GM19043 (cell line): ENCODE results near the gene BLOC1S5.
A peak's percentile ranks its signal among the peaks of the same experiment; 100 is the strongest.

Experiments used
- ATAC-seq: cut with Tn5 transposase; IDR thresholded peaks from one replicate; pipeline ENCODE4 v1.9.1; 2021; ENCODE audit warnings: low read depth; ENCODE audit not compliant: unreplicated experiment

BLOC1S5 gene

DNA sequence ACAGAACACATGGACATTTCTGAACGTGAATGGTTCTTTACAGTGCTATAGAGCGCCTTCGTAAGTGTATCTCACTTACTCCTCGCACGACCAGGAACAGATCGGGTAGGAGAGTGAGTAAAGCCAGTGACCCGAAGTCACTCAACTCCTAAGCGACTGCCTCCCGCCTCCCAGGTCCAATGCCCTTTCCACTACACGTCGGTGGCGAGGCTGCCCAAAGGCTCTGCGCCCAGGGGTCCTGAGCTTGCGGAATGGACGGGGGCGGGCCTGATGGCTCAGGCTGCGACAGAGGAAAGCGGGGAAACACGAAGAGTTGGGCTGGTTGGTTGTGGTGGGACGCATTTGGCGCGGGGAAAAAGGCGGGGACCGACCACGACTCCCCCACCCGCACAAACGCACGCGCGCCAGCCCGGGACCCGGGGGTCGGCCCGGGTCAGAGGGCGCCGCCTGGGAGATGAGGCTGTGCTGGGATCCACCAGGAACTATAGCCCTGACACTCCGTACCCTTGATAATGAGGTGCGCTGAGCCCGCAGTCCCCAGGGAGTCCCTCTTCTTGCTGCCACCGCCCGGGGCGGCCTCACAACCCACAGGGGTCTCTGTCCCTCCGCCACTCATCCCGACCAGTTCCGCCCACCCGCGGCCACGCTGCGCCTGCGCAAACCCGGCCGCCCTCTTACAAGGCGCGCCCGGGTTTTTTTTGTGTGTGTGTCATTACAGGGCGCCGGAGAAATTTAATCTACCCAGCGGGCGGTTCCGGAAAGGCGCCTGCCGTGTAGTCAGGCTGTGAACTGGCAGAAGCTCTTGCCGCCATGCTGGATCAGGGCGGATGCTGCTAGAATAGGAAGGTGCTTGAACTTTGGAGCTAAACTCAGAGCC is at the start of gene BLOC1S5:
Gene BLOC1S5, minus strand, starts transcription at position 629 of the 877 bp plus-strand sequence. Its CDS starts 13 bp downstream, at position 616.
- peak; percentile 89 for ATAC-seq

DNA sequence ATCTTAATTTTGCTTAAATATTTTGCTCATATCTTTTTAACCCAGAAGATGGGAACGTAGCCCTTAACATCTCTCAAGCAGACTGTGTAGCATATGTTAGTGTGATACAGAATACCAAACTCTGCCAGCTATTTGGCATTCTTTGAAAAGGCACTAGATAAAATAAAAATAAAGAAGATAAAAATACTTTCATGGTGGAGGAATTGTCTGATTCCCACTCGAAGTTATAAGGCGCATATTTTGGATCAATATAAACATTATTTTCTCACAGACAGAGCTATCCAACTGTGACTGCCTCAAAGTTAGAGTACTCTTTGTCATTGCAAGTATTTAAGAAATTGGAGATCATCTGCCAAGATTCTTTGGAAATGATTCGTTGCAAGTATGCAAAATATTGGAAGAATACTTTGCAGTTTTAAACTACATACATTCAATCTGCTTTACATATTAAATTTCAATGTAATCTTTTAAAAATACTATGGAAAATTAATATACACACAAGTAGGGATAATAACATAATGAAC is 49.0 kb upstream of the BLOC1S5 start:
- no peak for ATAC-seq

GRCh38 chr6:8110725-8111124 is 46.5 kb upstream of the BLOC1S5 start:
- ATAC-seq, result no peak

DNA sequence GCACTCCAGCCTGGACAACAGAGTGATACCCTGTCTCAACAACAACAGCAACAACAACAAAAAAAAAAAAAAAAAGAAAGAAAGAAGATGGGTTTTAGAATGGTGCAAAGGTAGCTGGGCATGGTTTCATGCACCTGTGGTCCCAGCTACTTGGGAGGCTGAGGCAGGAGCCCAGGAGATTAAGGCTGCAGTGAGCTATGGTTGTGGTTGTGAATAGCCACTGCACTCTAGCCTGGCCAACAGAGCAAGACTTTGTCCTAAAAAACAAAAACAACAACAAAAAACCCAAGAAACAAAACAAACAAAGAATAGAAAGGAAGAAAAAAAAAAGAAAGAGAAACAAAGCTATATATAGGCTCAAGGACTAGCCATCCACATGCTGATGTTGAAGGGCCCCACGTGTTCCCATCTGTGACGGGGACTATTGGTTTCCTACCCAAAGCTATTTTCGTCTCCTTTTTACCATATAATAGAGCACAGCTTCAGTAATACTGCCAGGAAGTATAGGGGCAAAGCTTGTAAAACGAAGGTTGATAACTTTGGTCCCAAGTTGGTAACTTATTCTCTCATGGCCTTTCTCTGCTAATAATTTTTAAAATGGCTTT is 46.0 kb upstream of the BLOC1S5 start:
- ATAC-seq, result peak; percentile 65

- no peak for ATAC-seq
Measured at GRCh38 chr6:8108759-8109539, 44.8 kb upstream of the BLOC1S5 start.

GRCh38 chr6:8108031-8108660 is 44.0 kb upstream of the BLOC1S5 start:
- no peak for ATAC-seq

- no peak for ATAC-seq
Measured at GRCh38 chr6:8105791-8106190, 41.6 kb upstream of the BLOC1S5 start.

DNA sequence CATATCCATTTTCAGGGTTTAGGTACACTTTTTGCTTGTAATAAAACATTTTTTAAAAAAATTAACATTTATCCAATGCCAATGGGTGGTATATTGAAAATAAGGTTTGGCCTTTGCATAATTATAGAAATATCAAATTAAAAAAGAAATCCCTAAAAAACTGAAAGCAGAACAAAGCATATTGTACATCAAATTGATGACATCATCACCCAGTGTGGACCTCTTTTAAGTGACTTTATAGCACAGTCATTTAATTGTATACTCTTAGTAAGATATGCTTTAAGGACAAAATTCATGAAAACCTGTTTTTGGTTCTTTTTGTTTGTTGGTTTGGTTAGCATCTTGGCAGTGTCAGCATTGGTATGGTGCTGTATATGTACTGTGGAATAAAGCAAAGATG is 39.5 kb upstream of the BLOC1S5 start:
- ATAC-seq, result no peak

DNA sequence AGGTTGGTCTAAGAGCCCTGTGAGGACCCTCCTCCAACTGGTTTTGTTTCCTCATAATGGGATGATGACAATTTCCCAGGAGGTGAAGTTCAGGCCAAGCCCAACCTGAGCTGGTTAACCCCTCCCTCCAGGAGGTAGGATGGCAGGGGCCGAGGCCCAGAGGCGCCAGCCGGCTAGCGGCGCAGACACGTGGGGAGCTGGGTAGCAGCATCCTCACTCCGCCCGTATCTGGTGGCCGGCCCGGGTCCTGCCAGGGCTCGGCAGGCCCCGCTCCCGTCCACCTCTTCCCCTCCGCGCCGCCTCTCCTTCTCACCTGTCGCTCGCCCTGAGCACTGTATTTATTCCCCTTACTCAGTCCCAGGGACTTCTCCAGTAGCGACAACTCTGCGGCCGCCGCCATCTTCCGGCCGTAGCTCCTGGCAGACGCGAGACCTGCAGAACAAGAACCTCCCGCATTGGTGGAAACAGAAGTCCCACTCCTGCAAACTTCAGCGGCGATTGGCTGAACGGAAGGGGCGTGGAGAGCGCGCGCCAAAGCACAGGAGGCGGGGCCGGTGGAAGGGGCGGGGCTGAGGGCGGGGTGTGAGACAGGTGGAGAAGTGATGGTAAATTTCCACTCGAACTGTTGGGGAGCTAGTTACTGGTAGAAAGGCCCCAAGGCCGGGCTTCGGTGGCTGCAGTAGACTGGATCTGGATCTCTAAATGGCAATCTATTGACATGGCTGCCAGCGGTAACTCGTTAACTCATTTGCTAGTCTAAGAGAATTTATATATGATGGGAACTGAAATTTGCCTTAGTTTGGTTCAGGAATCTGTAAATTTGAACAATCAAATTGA is 38.2 kb upstream of the BLOC1S5 start, which contains the start of gene EEF1E1:
Gene EEF1E1, minus strand, starts transcription at position 427 of the 837 bp plus-strand sequence. Its CDS starts 27 bp downstream, at position 400.
- ATAC-seq, result peak; percentile 99

DNA sequence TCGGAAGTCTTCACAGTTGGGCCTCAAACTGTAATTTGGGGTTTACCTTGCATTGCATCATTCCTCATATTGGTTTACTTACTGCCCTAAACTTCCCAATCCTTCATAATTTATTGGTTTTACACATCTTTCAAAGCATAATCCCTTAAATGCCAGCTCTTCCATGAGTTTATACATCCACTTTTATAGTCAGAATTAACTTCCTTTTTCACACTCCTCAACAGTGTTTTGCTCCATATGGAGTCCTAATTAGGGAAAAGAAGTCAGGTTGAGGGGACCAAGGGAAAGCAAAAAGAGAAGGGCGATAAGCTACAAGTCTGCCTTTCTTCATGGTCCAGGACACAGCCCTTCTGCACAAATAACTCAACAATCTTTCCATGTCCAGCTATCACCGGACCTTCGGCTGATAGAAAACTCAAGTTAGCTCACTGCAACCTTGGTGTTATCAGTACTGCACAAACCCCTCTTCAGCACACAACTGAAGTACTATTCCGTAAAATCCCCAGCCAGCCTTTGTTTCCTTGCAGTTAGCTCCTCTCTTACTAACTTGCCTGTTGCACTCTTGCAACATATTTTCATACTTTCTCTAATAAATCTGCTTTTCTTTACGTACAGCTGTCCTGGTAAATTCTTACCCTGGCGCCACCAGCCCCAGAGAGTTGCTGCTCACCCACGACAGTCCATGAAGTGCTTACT is 36.1 kb upstream of the BLOC1S5 start:
- ATAC-seq, result no peak

GRCh38 chr6:8090650-8091049 is 26.5 kb upstream of the BLOC1S5 start:
- ATAC-seq, result no peak

DNA sequence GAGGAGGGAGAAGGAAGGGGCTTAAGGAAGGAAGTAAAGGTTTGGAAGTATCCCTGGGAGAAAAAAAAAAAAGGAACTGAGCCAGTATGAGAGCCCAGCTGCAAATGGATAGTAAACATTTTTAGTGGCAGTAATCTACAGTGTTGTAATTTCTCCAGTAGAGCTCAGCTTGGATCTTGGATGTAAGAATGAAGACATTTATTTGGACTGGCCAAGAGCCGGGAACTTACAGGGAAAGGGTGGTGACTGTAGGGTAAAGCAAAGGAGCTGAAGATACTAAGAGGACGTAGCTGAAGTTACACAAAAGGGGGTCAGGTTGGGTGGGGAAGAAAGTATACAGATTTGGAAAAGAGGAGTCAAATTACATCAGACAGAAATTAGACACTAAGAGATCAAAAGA is 24.7 kb upstream of the BLOC1S5 start:
- ATAC-seq, result no peak

DNA sequence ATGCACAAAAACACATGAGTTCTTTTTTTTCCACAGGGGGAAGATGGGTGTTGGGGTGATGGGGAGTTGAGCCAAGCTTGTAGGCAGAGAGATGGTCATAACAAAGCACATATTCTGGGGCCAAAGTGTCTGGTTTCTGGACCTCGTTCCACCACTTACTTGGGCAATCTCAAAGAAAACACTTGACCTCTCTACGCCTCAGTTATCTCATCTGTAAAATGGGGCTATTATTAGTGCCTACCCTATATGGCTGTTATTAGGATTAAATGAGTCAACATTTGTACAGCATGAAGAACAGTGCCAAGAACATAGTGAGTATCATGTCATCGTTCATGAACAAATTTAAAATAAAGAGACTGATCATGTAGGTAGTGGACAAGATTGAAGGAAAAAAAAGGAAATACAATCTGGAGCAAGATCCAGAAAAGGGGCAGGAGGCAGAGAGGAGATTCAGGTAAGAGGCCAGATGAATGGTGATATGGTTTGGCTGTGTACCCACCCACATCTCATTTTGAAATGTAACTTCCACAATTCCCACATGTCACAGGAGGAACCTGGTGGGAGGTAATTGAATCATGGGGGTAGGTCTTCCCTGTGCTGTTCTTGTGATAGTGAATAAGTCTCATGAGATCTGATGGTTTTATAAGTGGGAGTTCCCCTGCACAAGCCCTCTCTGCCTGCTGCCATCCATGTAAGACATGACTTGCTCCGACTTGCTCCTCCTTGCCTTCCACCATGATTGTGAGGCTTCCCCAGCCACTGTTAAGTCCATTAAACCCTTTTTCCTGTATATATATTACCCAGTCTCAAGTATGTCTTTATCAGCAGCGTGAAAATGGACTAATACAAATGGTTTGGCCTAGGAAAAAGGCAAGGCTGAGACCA is 23.9 kb upstream of the BLOC1S5 start:
- no peak for ATAC-seq

DNA sequence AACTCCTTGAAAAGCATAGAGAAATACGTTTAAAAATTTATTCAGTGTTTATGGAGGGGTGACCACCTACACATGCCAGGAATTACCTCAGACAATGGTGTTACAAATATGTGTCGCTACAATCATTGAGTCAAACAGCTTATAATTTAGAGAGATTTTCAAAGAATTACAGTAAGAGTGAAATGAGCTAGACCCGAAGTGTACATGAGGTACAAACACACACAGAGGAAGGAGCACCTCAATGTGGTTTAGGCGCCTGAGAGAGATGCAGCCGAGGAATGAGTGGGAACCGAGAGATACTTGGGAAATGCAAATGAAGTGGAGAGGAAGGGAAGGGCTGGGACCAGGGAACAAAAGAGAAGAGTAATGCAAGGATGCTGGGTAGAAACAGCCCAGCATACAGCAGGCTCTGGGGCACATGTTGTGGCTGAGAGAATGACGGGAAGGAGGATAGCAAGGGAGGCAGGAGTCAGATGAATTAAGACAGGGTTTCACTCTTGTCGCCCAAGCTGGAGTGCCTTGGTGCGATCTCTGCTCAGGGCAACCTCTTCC is 22.6 kb upstream of the BLOC1S5 start:
- ATAC-seq, result no peak

GRCh38 chr6:8085053-8085511 is 20.9 kb upstream of the BLOC1S5 start:
- no peak for ATAC-seq

GRCh38 chr6:8084586-8084985 is 20.4 kb upstream of the BLOC1S5 start:
- no peak for ATAC-seq
